GM12878 (cell line): ENCODE results near the gene ARAP3. TPM values are rescaled to one million over a fixed set of nuclear protein-coding genes. Genes with fewer than 3 reads are reported as not detected.
A peak's percentile ranks its signal among the peaks of the same experiment; 100 is the strongest.

Experiments used
- ATAC-seq: fragments of 200-7000 bp; cut with Tn5 transposase; 3 replicates; pipeline ENCODE4 v1.9.1; 2020; ENCODE audit warnings: mild to moderate bottlenecking, moderate library complexity
- BruUV-seq: library from RNA; stranded (reverse); fragments of 400-500 nt; replicated peaks from 2 replicates; lab custom pipeline; 2021; lab: Mats Ljungman, UMichigan
- CTCF ChIA-PET: fragments of 300-600 bp; sonication (Branson Sonifier 250); formaldehyde crosslinking; extraction: SDS; loops from one replicate; lab custom pipeline; 2021; ENCODE audit warnings: inconsistent platforms; lab: Yijun Ruan, JAX
- POLR2A ChIA-PET: fragments of 350-600 bp; formaldehyde crosslinking; extraction: SDS; loops from one replicate; lab custom pipeline; 2021; ENCODE audit warnings: inconsistent platforms; lab: Charles Lee
- RAD21 ChIA-PET: fragments of 300-600 bp; sonication (Branson Sonifier 250); formaldehyde crosslinking; loops from one replicate; lab custom pipeline; 2023; ENCODE audit warnings: antibody characterized with exemption; ENCODE audit not compliant: unreplicated experiment; lab: Charles Lee
- SMC1A ChIA-PET: fragments of 300-600 bp; sonication (Branson Sonifier 250); formaldehyde crosslinking; loops from one replicate; lab custom pipeline; 2023; ENCODE audit not compliant: unreplicated experiment, uncharacterized antibody; lab: Charles Lee
- DNase-seq: peaks from one replicate; pipeline ENCODE4 v3.0.0-alpha.2; 2011; ENCODE audit warnings: low read depth, low spot score
- FAIRE-seq: peaks from 3 replicates; lab custom pipeline; 2011; peaks lifted over from hg19 to GRCh38; lab: Jason Lieb, UNC
- H2AFZ ChIP-seq: 2 replicates; pipeline ENCODE4 v1.6.0; 2011; ENCODE audit warnings: low read depth, low read length, control low read depth; ENCODE audit not compliant: control insufficient read depth
- H3K27ac ChIP-seq: 2 replicates; pipeline ENCODE4 v1.5.1; 2011; ENCODE audit warnings: control low read depth; ENCODE audit not compliant: control insufficient read depth, insufficient read depth
- H3K27me3 ChIP-seq, 2 experiments: replicated peaks in 1 of 2; 2 replicates each; pipeline versions ENCODE4 v1.6.0 to v1.6.1; 2011; ENCODE audit warnings: low read length in 1 of 2; ENCODE audit not compliant: control insufficient read depth in 2 of 2, insufficient read depth in 2 of 2
- H3K36me3 ChIP-seq, 2 experiments: 2 replicates each; pipeline ENCODE4 v1.5.1; 2011; ENCODE audit warnings: low read length in 1 of 2; ENCODE audit not compliant: control insufficient read depth in 2 of 2, insufficient read depth in 2 of 2
- H3K4me1 ChIP-seq: 2 replicates; pipeline ENCODE4 v1.6.1; 2011; ENCODE audit warnings: mild to moderate bottlenecking, low read length, moderate library complexity, mixed read lengths; ENCODE audit not compliant: control insufficient read depth, insufficient read depth
- H3K4me2 ChIP-seq: 2 replicates; pipeline ENCODE4 v1.6.0; 2011; ENCODE audit warnings: control low read depth; ENCODE audit not compliant: control insufficient read depth, insufficient read depth
- H3K4me3 ChIP-seq: fragments of 200-600 bp; sonication (generic); 2 replicates; pipeline ENCODE4 v1.5.1; 2016
- H3K79me2 ChIP-seq: 2 replicates; pipeline ENCODE4 v1.6.0; 2011; ENCODE audit warnings: low read length; ENCODE audit not compliant: control insufficient read depth, insufficient read depth
- H3K9ac ChIP-seq: 2 replicates; pipeline ENCODE4 v1.8.0; 2011; ENCODE audit warnings: low read length, control low read depth, mixed read lengths; ENCODE audit not compliant: control insufficient read depth, insufficient read depth
- H3K9me3 ChIP-seq: replicated peaks from 3 replicates; pipeline ENCODE4 v1.5.1; 2011; ENCODE audit warnings: mild to moderate bottlenecking, low read length; ENCODE audit not compliant: control insufficient read depth, insufficient read depth
- H4K20me1 ChIP-seq: 2 replicates; pipeline ENCODE4 v1.6.0; 2011; ENCODE audit not compliant: control insufficient read depth, insufficient read depth
- ATF7 ChIP-seq: fragments of 450-650 bp; IDR thresholded peaks from 2 replicates; pipeline ENCODE4 v1.6.1; 2016; ENCODE audit warnings: low read depth, mild to moderate bottlenecking
- BACH1 ChIP-seq: fragments of 450-650 bp; IDR thresholded peaks from 2 replicates; pipeline ENCODE4 v1.6.1; 2017; ENCODE audit warnings: mild to moderate bottlenecking, borderline replicate concordance
- CBX5 ChIP-seq: sonication (generic); IDR thresholded peaks from 2 replicates; pipeline ENCODE4 v1.6.1; 2016; ENCODE audit warnings: low read depth, moderate library complexity, mild to moderate bottlenecking, inconsistent platforms
- CTCF ChIP-seq, 3 experiments: IDR thresholded peaks in 2 of 3; conservative IDR thresholded peaks in 1 of 3; 2 replicates each; pipeline ENCODE4 v1.5.1; 2011; ENCODE audit warnings: low read depth in 3 of 3, low read length in 3 of 3, mild to moderate bottlenecking in 3 of 3, control low read depth in 2 of 3, moderate library complexity in 2 of 3, inconsistent platforms in 1 of 3, mixed read lengths in 1 of 3; ENCODE audit not compliant: control insufficient read depth in 2 of 3, insufficient read depth in 1 of 3; ENCODE audit errors: extremely low read depth in 1 of 3
- EED ChIP-seq: sonication (generic); IDR thresholded peaks from 2 replicates; pipeline ENCODE4 v1.6.1; 2016; ENCODE audit warnings: antibody characterized with exemption, low read depth
- FOXM1 ChIP-seq: IDR thresholded peaks from 2 replicates; pipeline ENCODE4 v1.6.1; 2012; ENCODE audit warnings: low read depth, mild to moderate bottlenecking, inconsistent platforms, low read length, moderate library complexity
- IKZF1 ChIP-seq: fragments of 450-650 bp; conservative IDR thresholded peaks from 2 replicates; pipeline ENCODE4 v1.6.1; 2017; ENCODE audit warnings: antibody characterized with exemption, mild to moderate bottlenecking
- IKZF2 ChIP-seq, 2 experiments: fragments of 450-650 bp; IDR thresholded peaks; 2 replicates each; pipeline ENCODE4 v1.6.1; 2017; ENCODE audit warnings: mild to moderate bottlenecking in 2 of 2, moderate library complexity in 2 of 2
- IRF4 ChIP-seq: IDR thresholded peaks from 2 replicates; pipeline ENCODE4 v1.6.1; 2011; ENCODE audit warnings: low read depth, low read length
- JUNB ChIP-seq: IDR thresholded peaks from 2 replicates; pipeline ENCODE4 v1.6.1; 2016; ENCODE audit warnings: antibody characterized with exemption, mild to moderate bottlenecking
- KAT2A ChIP-seq: conservative IDR thresholded peaks from 2 replicates; pipeline ENCODE4 v1.6.1; 2011; ENCODE audit warnings: low read depth, low read length; ENCODE audit not compliant: control insufficient read depth
- MEF2B ChIP-seq: fragments of 450-650 bp; IDR thresholded peaks from 2 replicates; pipeline ENCODE4 v1.6.1; 2018; ENCODE audit warnings: mild to moderate bottlenecking, moderate library complexity; ENCODE audit not compliant: partially characterized antibody, poor library complexity, severe bottlenecking
- NFYB ChIP-seq: IDR thresholded peaks from 2 replicates; pipeline ENCODE4 v1.6.1; 2011; ENCODE audit warnings: low read depth, mild to moderate bottlenecking, low read length, improper control_type of control experiment, moderate library complexity; ENCODE audit not compliant: insufficient read depth
- POU2F2 ChIP-seq: IDR thresholded peaks from 3 replicates; pipeline ENCODE4 v1.6.1; 2011; ENCODE audit warnings: low read depth, mild to moderate bottlenecking, low read length, borderline replicate concordance
- RAD21 ChIP-seq: IDR thresholded peaks from 2 replicates; pipeline ENCODE4 v1.6.1; 2011; ENCODE audit warnings: mild to moderate bottlenecking, low read depth, low read length, moderate library complexity; ENCODE audit not compliant: insufficient read depth
- RUNX3 ChIP-seq: IDR thresholded peaks from 2 replicates; pipeline ENCODE4 v1.6.1; 2012; ENCODE audit warnings: low read length, inconsistent platforms
- SMC3 ChIP-seq: IDR thresholded peaks from 2 replicates; pipeline ENCODE4 v1.6.1; 2011; ENCODE audit warnings: low read length, improper control_type of control experiment, borderline replicate concordance
- STAT3 ChIP-seq: IDR thresholded peaks from 2 replicates; pipeline ENCODE4 v1.6.1; 2011; ENCODE audit warnings: low read depth, low read length, improper control_type of control experiment
- YY1 ChIP-seq: IDR thresholded peaks from 2 replicates; pipeline ENCODE4 v1.6.1; 2011; ENCODE audit warnings: low read depth, mild to moderate bottlenecking, low read length
- WGBS: methylation state at CpG from one replicate; pipeline ENCODE4 v1.1.6; 2016; ENCODE audit warnings: low lambda C conversion rate; ENCODE audit not compliant: insufficient replicate concordance, insufficient coverage; ENCODE audit errors: missing lambda C conversion rate; 5-methylcytosine and 5-hydroxymethylcytosine counted together
- in situ Hi-C: fragments of 300-500 bp; cut with MboI; formaldehyde crosslinking; loops from 9 replicates; pipeline ENCODE4 v1.14.3; 2018; ENCODE audit warnings: mixed read lengths
- intact Hi-C: fragments of 100-400 bp; cut with micrococcal nuclease; formaldehyde crosslinking; loops from one replicate; pipeline ENCODE4 v1.14.2; 2022; ENCODE audit not compliant: unreplicated experiment
- polyA plus RNA-seq, 11 experiments: library from polyadenylated mRNA; depleted of rRNA in 4 of 11; unstranded in 6 of 11; stranded (reverse) in 5 of 11; fragments of >200 nt; fragmentation: Nextera tagmentation in 4 of 11; fragmentation: Illumina TruSeq in 1 of 11; extraction: Ambion mirVana in 4 of 11; extraction: Trizol in 1 of 11; gene quantifications; 1 replicate in 1 of 11; 2 replicates in 10 of 11; pipeline versions ENCODE4 v1.2.1 to v1.2.3, GENCODE V29; 2011 to 2016; ENCODE audit warnings: inconsistent platforms in 2 of 11, missing spikeins in 2 of 11, low read depth in 1 of 11
- total RNA-seq, 4 experiments: library from RNA; depleted of rRNA in 3 of 4; stranded (reverse); fragments of >200 nt in 3 of 4; fragmentation: Illumina TruSeq in 1 of 4; extraction: Trizol in 1 of 4; gene quantifications; 2 replicates each; pipeline versions ENCODE4 v1.2.1 to v1.2.3, GENCODE V29; 2013 to 2021

ARAP3 gene
- total and polyA plus RNA-seq, 10 of the 15 experiments (the other 5 are each of a cell fraction or from before 2014, with no cell fraction given) = 0.01 to 0.08 TPM; not detected in 8

DNA sequence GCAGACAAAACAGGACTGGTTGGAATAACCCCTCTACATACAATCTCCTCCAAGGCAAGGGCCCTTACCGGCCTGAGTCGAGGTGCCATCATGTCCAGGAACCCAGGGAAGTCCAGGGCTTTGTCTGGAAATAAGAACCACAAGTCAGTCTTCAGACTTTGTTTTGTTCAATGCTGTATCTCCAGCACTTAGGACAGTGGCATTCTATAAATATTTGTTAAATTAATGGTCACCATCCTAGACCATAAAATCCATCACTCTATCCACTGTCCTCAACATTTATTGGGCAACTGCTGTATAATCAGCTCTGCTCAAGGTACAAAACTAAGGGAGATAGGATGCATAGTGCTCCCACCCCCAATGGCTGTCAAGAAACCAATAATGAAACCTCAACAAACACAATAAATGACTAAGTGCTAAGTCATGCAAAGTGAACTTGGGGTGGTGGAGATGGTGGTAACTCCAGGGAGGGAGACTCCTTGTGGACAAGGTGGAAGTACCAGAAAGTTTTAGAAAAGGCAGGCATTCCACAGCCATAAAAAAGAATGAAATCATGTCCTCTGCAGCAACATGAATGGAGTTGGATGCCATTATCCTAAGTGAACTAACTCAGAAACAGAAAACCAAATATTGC, 40.3 kb downstream of the ARAP3 start:
- RAD21 ChIA-PET = interaction anchor here (1.0 to 3.5 kb wide), 3 partner anchors 8 to 50 kb away, joined by 4 to 22 read pairs (median 5); partner anchors contain the start of gene DIAPH1
- CTCF ChIA-PET = interaction anchor here (0.8 to 2.9 kb wide), 9 partner anchors 9 to 327 kb away, joined by 3 to 23 read pairs (median 5); partner anchors contain the start of genes FCHSD1 and RNF14
- Histone ChIP-seq H3K9ac (no peak overlapping the region), H4K20me1 (no peaks in the 10 kb centered on the region), H3K4me1 (peaks cover 17% of the 10 kb centered on the region), H2AFZ (no peak overlapping the region)
- no TSS peak for BruUV-seq
- DNase-seq = no peak
- 48% methylated on average over 2 of the region's 2 CpGs for WGBS
- TF ChIP-seq BACH1 = peak; percentile 58; the same call in 1 of the 2 replicates
- no peak for TF ChIP-seq KAT2A
- TF ChIP-seq IKZF1 = peak; percentile 58; the same call in 1 of the 2 replicates
- peak; percentile 29 to 40; a peak in 3 of 4 replicates for TF ChIP-seq IKZF2 (IDR thresholded peaks at IDR 0.05)
- TF ChIP-seq RUNX3 = peak; percentile 87
- peak; percentile 15; the same call in 1 of the 2 replicates for TF ChIP-seq SMC3
- TF ChIP-seq FOXM1 = peak; percentile 33; the same call in 1 of the 2 replicates
- no peak for TF ChIP-seq NFYB
- TF ChIP-seq RAD21 = peak; percentile 39; the same call in 1 of the 2 replicates
- peak; percentile 69 for TF ChIP-seq YY1
- TF ChIP-seq MEF2B = no peak
- TF ChIP-seq JUNB = peak; percentile 60; the same call in 1 of the 2 replicates
- TF ChIP-seq CTCF (IDR thresholded peaks at IDR 0.05 in 2 of 3, conservative IDR thresholded peaks at IDR 0.05 in 1 of 3; ENCODE audit: control insufficient read depth in 2 of 3, extremely low read depth in 1 of 3, insufficient read depth in 1 of 3, low read depth in 3 of 3, low read length in 3 of 3) = peak in 1 of 3 experiments; percentile 14; a peak in 1 of 6 replicates
- peak; percentile 61; the same call in 1 of the 2 replicates for TF ChIP-seq IRF4
- TF ChIP-seq EED = peak; percentile 49; the same call in 1 of the 2 replicates
- peak; percentile 38; the same call in 1 of the 2 replicates for TF ChIP-seq CBX5
- TF ChIP-seq ATF7 = 0 out of 2 replicates have a peak, but pooled peaks have one; percentile 25
- peak; percentile 43; the same call in 1 of the 3 replicates for TF ChIP-seq POU2F2
- no peak for TF ChIP-seq STAT3
- TF ChIP-seq, all 136 proteins: peak for 15
- intact Hi-C loops = no loop called here
- FAIRE-seq (peak; percentile 49), ATAC-seq (peak; percentile 55)
- H3K4me3 ChIP-seq = no peak overlapping the region
- no peaks in the 10 kb centered on the region for H3K27me3 ChIP-seq
- in situ Hi-C loops = no loop called here
- no peaks in the 10 kb centered on the region for H3K9me3 ChIP-seq
- SMC1A ChIA-PET = interaction anchor here (1.1 to 2.5 kb wide), 5 partner anchors 9 to 50 kb away, joined by 3 to 15 read pairs (median 6); partner anchors contain the start of gene DIAPH1
- no peak overlapping the region for H3K27ac ChIP-seq
- POLR2A ChIA-PET = no interaction called here
- peaks cover 11% of the 10 kb centered on the region for H3K79me2 ChIP-seq
- H3K36me3 ChIP-seq = no peaks in the 10 kb centered on the region; a peak in 2 of 4 replicates
- no peak overlapping the region for H3K4me2 ChIP-seq
